IMR-90 (cell line): ENCODE results near the gene ENTPD3. TPM values are rescaled to one million over a fixed set of nuclear protein-coding genes. Genes with fewer than 3 reads are reported as not detected.

Experiments
- ATAC-seq: fragments of 200-7000 bp; cut with Tn5 transposase; 2 replicates; pipeline ENCODE4 v1.9.1; 2020; ENCODE audit warnings: low read depth, mild to moderate bottlenecking, moderate library complexity
- BruUV-seq: library from RNA; stranded (reverse); fragments of 400-500 nt; replicated peaks from 2 replicates; lab custom pipeline; 2021; lab: Mats Ljungman, UMichigan
- CTCF ChIA-PET: fragments of 300-600 bp; formaldehyde crosslinking; extraction: SDS; loops from one replicate; lab custom pipeline; 2021; ENCODE audit warnings: antibody characterized with exemption; lab: Yijun Ruan, JAX
- POLR2A ChIA-PET: fragments of 300-600 bp; sonication (Branson Sonifier 250); formaldehyde crosslinking; loops from one replicate; lab custom pipeline; 2022; ENCODE audit warnings: antibody characterized with exemption; ENCODE audit not compliant: unreplicated experiment; lab: Charles Lee
- DNase-seq: peaks from one replicate; pipeline ENCODE4 v3.0.0; 2013
- H2AFZ ChIP-seq: replicated peaks from 2 replicates; pipeline ENCODE3; 2013; ENCODE audit warnings: low read length, mild to moderate bottlenecking; ENCODE audit not compliant: poor library complexity
- H2AK5ac ChIP-seq: 2 replicates; pipeline ENCODE4 v1.6.1; 2013; ENCODE audit warnings: low read depth, low read length, inconsistent platforms
- H2AK9ac ChIP-seq: replicated peaks from 2 replicates; pipeline ENCODE3; 2013; ENCODE audit warnings: mild to moderate bottlenecking, low read depth, low read length, moderate library complexity; ENCODE audit not compliant: poor library complexity
- H2BK120ac ChIP-seq: 2 replicates; pipeline ENCODE4 v1.6.1; 2013; ENCODE audit warnings: low read depth, low read length, inconsistent platforms
- H2BK15ac ChIP-seq: 3 replicates; pipeline ENCODE4 v1.6.1; 2013; ENCODE audit warnings: low read depth, low read length, inconsistent platforms
- H2BK20ac ChIP-seq: 2 replicates; pipeline ENCODE4 v1.6.1; 2013; ENCODE audit warnings: low read depth, mild to moderate bottlenecking, inconsistent platforms, low read length, moderate library complexity
- H2BK5ac ChIP-seq: 2 replicates; pipeline ENCODE4 v1.6.1; 2013; ENCODE audit warnings: mild to moderate bottlenecking, low read depth, low read length, inconsistent platforms; ENCODE audit not compliant: poor library complexity, severe bottlenecking
- H3K14ac ChIP-seq: replicated peaks from 2 replicates; pipeline ENCODE4 v1.6.1; 2013; ENCODE audit warnings: low read depth, low read length, inconsistent platforms
- H3K18ac ChIP-seq: 2 replicates; pipeline ENCODE4 v1.6.1; 2013; ENCODE audit warnings: low read depth, low read length, control low read depth
- H3K23ac ChIP-seq: 2 replicates; pipeline ENCODE4 v1.6.1; 2013; ENCODE audit warnings: low read depth, low read length, inconsistent platforms
- H3K27ac ChIP-seq: 2 replicates; pipeline ENCODE4 v1.5.1; 2013; ENCODE audit warnings: mild to moderate bottlenecking, control low read depth, low read length; ENCODE audit not compliant: insufficient read depth
- H3K27me3 ChIP-seq: 2 replicates; pipeline ENCODE4 v1.6.1; 2013; ENCODE audit warnings: low read length; ENCODE audit not compliant: control insufficient read depth, insufficient read depth
- H3K36me3 ChIP-seq: 2 replicates; pipeline ENCODE4 v1.6.1; 2013; ENCODE audit warnings: low read length, mixed read lengths; ENCODE audit not compliant: control insufficient read depth, insufficient read depth
- H3K4ac ChIP-seq: 2 replicates; pipeline ENCODE4 v1.6.1; 2013; ENCODE audit warnings: low read depth, low read length, inconsistent platforms
- H3K4me1 ChIP-seq: 2 replicates; pipeline ENCODE4 v1.6.1; 2013; ENCODE audit warnings: low read length, mixed read lengths; ENCODE audit not compliant: control insufficient read depth, insufficient read depth
- H3K4me2 ChIP-seq: 2 replicates; pipeline ENCODE4 v1.6.1; 2013; ENCODE audit warnings: low read depth, mild to moderate bottlenecking, control low read depth, low read length, moderate library complexity
- H3K4me3 ChIP-seq: 2 replicates; pipeline ENCODE4 v1.5.1; 2013; ENCODE audit warnings: low read depth, mild to moderate bottlenecking, control low read depth, low read length, moderate library complexity; ENCODE audit not compliant: insufficient read depth
- H3K56ac ChIP-seq: 2 replicates; pipeline ENCODE4 v1.6.1; 2013; ENCODE audit warnings: low read length, inconsistent platforms; ENCODE audit not compliant: insufficient read depth; ENCODE audit errors: extremely low read depth
- H3K79me1 ChIP-seq, 2 experiments: 2 replicates each; pipeline ENCODE4 v1.6.1; 2013; ENCODE audit warnings: low read length in 2 of 2, inconsistent platforms in 1 of 2, low read depth in 1 of 2
- H3K9ac ChIP-seq: 2 replicates; pipeline ENCODE4 v1.6.1; 2013; ENCODE audit warnings: low read depth, low read length, control low read depth
- H3K9me1 ChIP-seq: 2 replicates; pipeline ENCODE4 v1.6.1; 2013; ENCODE audit warnings: low read length, inconsistent platforms; ENCODE audit not compliant: insufficient read depth
- H3K9me3 ChIP-seq: 2 replicates; pipeline ENCODE4 v1.6.1; 2013; ENCODE audit warnings: low read length; ENCODE audit not compliant: control insufficient read depth, insufficient read depth
- H4K20me1 ChIP-seq: 2 replicates; pipeline ENCODE4 v1.6.1; 2013; ENCODE audit warnings: low read length, inconsistent platforms; ENCODE audit not compliant: insufficient read depth
- H4K5ac ChIP-seq: 2 replicates; pipeline ENCODE4 v1.6.1; 2013; ENCODE audit warnings: mild to moderate bottlenecking, low read depth, low read length, control low read depth
- H4K8ac ChIP-seq, 2 experiments: 2 replicates each; pipeline ENCODE4 v1.6.1; 2013; ENCODE audit warnings: low read depth in 2 of 2, low read length in 2 of 2, control low read depth in 1 of 2, inconsistent platforms in 1 of 2
- H4K91ac ChIP-seq: 2 replicates; pipeline ENCODE4 v1.6.1; 2013; ENCODE audit warnings: low read depth, low read length, inconsistent platforms; ENCODE audit not compliant: insufficient read depth
- BHLHE40 ChIP-seq: fragments of 150-350 bp; IDR thresholded peaks from 2 replicates; pipeline ENCODE4 v1.6.1; 2016; ENCODE audit warnings: mild to moderate bottlenecking, low read depth, low read length
- CEBPB ChIP-seq: IDR thresholded peaks from 2 replicates; pipeline ENCODE4 v1.6.1; 2012; ENCODE audit warnings: low read depth, low read length, improper control_type of control experiment
- CTCF ChIP-seq: conservative IDR thresholded peaks from 2 replicates; pipeline ENCODE4 v1.5.1; 2012; ENCODE audit warnings: mild to moderate bottlenecking, low read depth, low read length, improper control_type of control experiment
- POLR2A ChIP-seq: IDR thresholded peaks from 2 replicates; pipeline ENCODE4 v1.6.1; 2012; ENCODE audit warnings: mild to moderate bottlenecking, low read depth, low read length
- RCOR1 ChIP-seq: IDR thresholded peaks from 2 replicates; pipeline ENCODE4 v1.6.1; 2012; ENCODE audit warnings: mild to moderate bottlenecking, low read length, improper control_type of control experiment; ENCODE audit not compliant: insufficient replicate concordance
- WGBS, 2 experiments: methylation state at CpG; one replicate each; pipeline versions ENCODE4 v1.1.5 to v1.1.7; 2013; ENCODE audit warnings: missing lambda C conversion rate in 2 of 2; ENCODE audit not compliant: insufficient read length in 1 of 2; ENCODE audit errors: extremely low coverage in 2 of 2; 5-methylcytosine and 5-hydroxymethylcytosine counted together
- dilution Hi-C: fragments of 300-500 bp; cut with HindIII; formaldehyde crosslinking; loops from one replicate; pipeline ENCODE4 v1.14.3; 2018; ENCODE audit warnings: low sequenced_read_pairs; ENCODE audit not compliant: unreplicated experiment
- in situ Hi-C: fragments of 300-500 bp; cut with MboI; formaldehyde crosslinking; loops from 3 replicates; pipeline ENCODE4 v1.14.3; 2019; ENCODE audit warnings: low sequenced_read_pairs, inconsistent platforms, mixed read lengths
- intact Hi-C: fragments of 100-400 bp; cut with micrococcal nuclease; formaldehyde crosslinking; loops from 2 replicates; pipeline ENCODE4 v1.10.0; 2022
- polyA plus RNA-seq, 3 experiments: library from polyadenylated mRNA; depleted of rRNA; stranded (reverse); fragments of >200 nt; gene quantifications; 2 replicates each; pipeline ENCODE4 v1.2.3, GENCODE V29; 2012; ENCODE audit warnings: low replicate concordance in 1 of 3
- total RNA-seq: library from RNA; depleted of rRNA; stranded (reverse); fragments of >200 nt; gene quantifications from 2 replicates; pipeline ENCODE4 v1.2.3, GENCODE V29; 2012
- TF ChIP-seq, protein P1 (sequence below): fragments of 150-350 bp; IDR thresholded peaks from 2 replicates; pipeline ENCODE4 v1.6.1; 2016; ENCODE audit warnings: low read depth, mild to moderate bottlenecking, low read length, moderate library complexity, borderline replicate concordance

Gene ENTPD3
- total and polyA plus RNA-seq, 2 of the 4 experiments (the other 2 are of a cell fraction), result not detected

GRCh38 chr3:40427045-40427669, 40.2 kb downstream of the ENTPD3 start:
- H3K4me3 ChIP-seq, result no peak overlapping the region
- no peak overlapping the region for H2AK9ac ChIP-seq
- no peak overlapping the region for H2BK20ac ChIP-seq
- H3K9ac ChIP-seq, result no peak overlapping the region
- no peak overlapping the region for H3K18ac ChIP-seq
- no peak overlapping the region for H3K23ac ChIP-seq
- ChIA-PET CTCF (no interaction called here), POLR2A (no interaction called here)
- no peaks in the 10 kb centered on the region for H3K4me1 ChIP-seq
- no peak overlapping the region for H4K8ac ChIP-seq
- in situ Hi-C loops (no loop called here), dilution Hi-C loops (no loop called here), intact Hi-C loops (no loop called here)
- H3K4ac ChIP-seq, result no peak overlapping the region
- H4K20me1 ChIP-seq, result no peaks in the 10 kb centered on the region
- no peak overlapping the region for H3K27ac ChIP-seq
- H2BK15ac ChIP-seq, result no peak overlapping the region
- H2BK120ac ChIP-seq, result no peak overlapping the region
- no peak for TF ChIP-seq CTCF
- TF ChIP-seq, protein P1, sequence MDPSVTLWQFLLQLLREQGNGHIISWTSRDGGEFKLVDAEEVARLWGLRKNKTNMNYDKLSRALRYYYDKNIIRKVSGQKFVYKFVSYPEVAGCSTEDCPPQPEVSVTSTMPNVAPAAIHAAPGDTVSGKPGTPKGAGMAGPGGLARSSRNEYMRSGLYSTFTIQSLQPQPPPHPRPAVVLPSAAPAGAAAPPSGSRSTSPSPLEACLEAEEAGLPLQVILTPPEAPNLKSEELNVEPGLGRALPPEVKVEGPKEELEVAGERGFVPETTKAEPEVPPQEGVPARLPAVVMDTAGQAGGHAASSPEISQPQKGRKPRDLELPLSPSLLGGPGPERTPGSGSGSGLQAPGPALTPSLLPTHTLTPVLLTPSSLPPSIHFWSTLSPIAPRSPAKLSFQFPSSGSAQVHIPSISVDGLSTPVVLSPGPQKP, result no peak
- no peak for TF ChIP-seq POLR2A
- TF ChIP-seq BHLHE40, result no peak
- TF ChIP-seq RCOR1, result no peak
- no peak for TF ChIP-seq CEBPB
- no TSS peak for BruUV-seq
- H4K91ac ChIP-seq, result no peak overlapping the region
- no peak overlapping the region for H4K5ac ChIP-seq
- no peak for DNase-seq
- no peak overlapping the region for H2AFZ ChIP-seq
- no peaks in the 10 kb centered on the region for H3K9me3 ChIP-seq
- H3K36me3 ChIP-seq, result no peaks in the 10 kb centered on the region
- H3K9me1 ChIP-seq, result no peaks in the 10 kb centered on the region
- 40% methylated on average over 1 of the region's 8 CpGs; no CpG with 5 or more reads in 1 of the 2 experiments for WGBS, 2 experiments
- H3K4me2 ChIP-seq, result no peak overlapping the region
- H3K79me1 ChIP-seq, result no peaks in the 10 kb centered on the region
- no peak overlapping the region for H2AK5ac ChIP-seq
- no peak overlapping the region for H3K14ac ChIP-seq
- H3K56ac ChIP-seq, result no peak overlapping the region
- H2BK5ac ChIP-seq, result no peak overlapping the region
- ATAC-seq, result no peak
- H3K27me3 ChIP-seq, result no peaks in the 10 kb centered on the region
